DOHH2 (cell line): ENCODE results near the gene MAGOH.
A peak's percentile ranks its signal among the peaks of the same experiment; 100 is the strongest.

ENCODE experiments used
- H3F3A ChIP-seq: fragments of 200-600 bp; sonication (generic), shearing (Covaris generic); 2 replicates; pipeline ENCODE4 v1.6.0; 2016; ENCODE audit warnings: antibody characterized with exemption, mild to moderate bottlenecking; ENCODE audit not compliant: control insufficient read depth, insufficient read depth
- H3K27ac ChIP-seq: fragments of 200-600 bp; sonication (generic); 2 replicates; pipeline ENCODE4 v1.5.1; 2014; ENCODE audit warnings: low read depth, mild to moderate bottlenecking, low read length, moderate library complexity
- H3K27me3 ChIP-seq: fragments of 200-600 bp; sonication (generic); 2 replicates; pipeline ENCODE4 v1.6.1; 2014; ENCODE audit warnings: mild to moderate bottlenecking, low read length, mixed read lengths; ENCODE audit not compliant: control insufficient read depth
- H3K36me3 ChIP-seq: fragments of 200-600 bp; sonication (generic); 2 replicates; pipeline ENCODE4 v1.6.1; 2014; ENCODE audit warnings: mild to moderate bottlenecking, low read length, moderate library complexity, mixed read lengths; ENCODE audit not compliant: control insufficient read depth
- H3K4me1 ChIP-seq: fragments of 200-600 bp; sonication (generic); 2 replicates; pipeline ENCODE4 v1.6.1; 2014; ENCODE audit warnings: mild to moderate bottlenecking, low read length, mixed read lengths; ENCODE audit not compliant: control insufficient read depth
- H3K4me2 ChIP-seq: fragments of 200-600 bp; sonication (generic); 2 replicates; pipeline ENCODE4 v1.6.0; 2014; ENCODE audit warnings: mild to moderate bottlenecking, low read length, moderate library complexity
- H3K4me3 ChIP-seq: fragments of 200-600 bp; sonication (generic); 2 replicates; pipeline ENCODE4 v1.5.1; 2014; ENCODE audit warnings: mild to moderate bottlenecking, low read length, mixed read lengths
- H3K79me2 ChIP-seq: fragments of 200-600 bp; sonication (generic); 2 replicates; pipeline ENCODE4 v1.6.1; 2014; ENCODE audit warnings: mild to moderate bottlenecking, low read length, mixed read lengths; ENCODE audit not compliant: control insufficient read depth
- H3K9me2 ChIP-seq: fragments of 200-600 bp; sonication (generic); replicated peaks from 2 replicates; pipeline ENCODE4 v1.6.1; 2014; ENCODE audit warnings: mild to moderate bottlenecking, low read length, mixed read lengths; ENCODE audit not compliant: control insufficient read depth
- H3K9me3 ChIP-seq: fragments of 200-600 bp; sonication (generic); 2 replicates; pipeline ENCODE4 v1.6.1; 2014; ENCODE audit warnings: antibody characterized with exemption, low read length, mixed read lengths; ENCODE audit not compliant: control insufficient read depth, insufficient read depth
- H4K20me1 ChIP-seq: fragments of 200-600 bp; sonication (generic); 2 replicates; pipeline ENCODE4 v1.6.0; 2014; ENCODE audit warnings: low read depth, mild to moderate bottlenecking, antibody characterized with exemption, low read length, moderate library complexity; ENCODE audit not compliant: control insufficient read depth, insufficient read depth
- EZH2phosphoT487 ChIP-seq: fragments of 200-600 bp; sonication (generic); IDR thresholded peaks from 2 replicates; pipeline ENCODE4 v1.6.1; 2017; ENCODE audit warnings: borderline replicate concordance, mild to moderate bottlenecking, antibody characterized with exemption, low read length, moderate library complexity, mixed read lengths
- TF ChIP-seq, protein P1 (sequence below): fragments of 200-600 bp; sonication (generic); IDR thresholded peaks from one replicate; pipeline ENCODE4 v1.5.1; 2014; ENCODE audit warnings: antibody characterized with exemption, mild to moderate bottlenecking, low read depth, low read length; ENCODE audit not compliant: poor library complexity, severe bottlenecking

MAGOH gene

GRCh38 chr1:53198241-53198651, 40.1 kb downstream of the MAGOH start:
- Histone ChIP-seq H3K27me3 (no peaks in the 10 kb centered on the region), H3K4me2 (peak overlapping the region; percentile 86), H3K36me3 (peaks cover 39% of the 10 kb centered on the region), H3K4me3 (peak overlapping the region; percentile 87), H3K9me3 (no peaks in the 10 kb centered on the region), H3F3A (no peaks in the 10 kb centered on the region; the same call in 1 of the 2 replicates), H4K20me1 (no peaks in the 10 kb centered on the region), H3K4me1 (peaks cover 21% of the 10 kb centered on the region), H3K9me2 (no peaks in the 10 kb centered on the region), H3K27ac (no peak overlapping the region), H3K79me2 (peaks cover 21% of the 10 kb centered on the region)
- no peak for TF ChIP-seq EZH2phosphoT487
- TF ChIP-seq, protein P1, sequence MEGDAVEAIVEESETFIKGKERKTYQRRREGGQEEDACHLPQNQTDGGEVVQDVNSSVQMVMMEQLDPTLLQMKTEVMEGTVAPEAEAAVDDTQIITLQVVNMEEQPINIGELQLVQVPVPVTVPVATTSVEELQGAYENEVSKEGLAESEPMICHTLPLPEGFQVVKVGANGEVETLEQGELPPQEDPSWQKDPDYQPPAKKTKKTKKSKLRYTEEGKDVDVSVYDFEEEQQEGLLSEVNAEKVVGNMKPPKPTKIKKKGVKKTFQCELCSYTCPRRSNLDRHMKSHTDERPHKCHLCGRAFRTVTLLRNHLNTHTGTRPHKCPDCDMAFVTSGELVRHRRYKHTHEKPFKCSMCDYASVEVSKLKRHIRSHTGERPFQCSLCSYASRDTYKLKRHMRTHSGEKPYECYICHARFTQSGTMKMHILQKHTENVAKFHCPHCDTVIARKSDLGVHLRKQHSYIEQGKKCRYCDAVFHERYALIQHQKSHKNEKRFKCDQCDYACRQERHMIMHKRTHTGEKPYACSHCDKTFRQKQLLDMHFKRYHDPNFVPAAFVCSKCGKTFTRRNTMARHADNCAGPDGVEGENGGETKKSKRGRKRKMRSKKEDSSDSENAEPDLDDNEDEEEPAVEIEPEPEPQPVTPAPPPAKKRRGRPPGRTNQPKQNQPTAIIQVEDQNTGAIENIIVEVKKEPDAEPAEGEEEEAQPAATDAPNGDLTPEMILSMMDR: no peak

DNA sequence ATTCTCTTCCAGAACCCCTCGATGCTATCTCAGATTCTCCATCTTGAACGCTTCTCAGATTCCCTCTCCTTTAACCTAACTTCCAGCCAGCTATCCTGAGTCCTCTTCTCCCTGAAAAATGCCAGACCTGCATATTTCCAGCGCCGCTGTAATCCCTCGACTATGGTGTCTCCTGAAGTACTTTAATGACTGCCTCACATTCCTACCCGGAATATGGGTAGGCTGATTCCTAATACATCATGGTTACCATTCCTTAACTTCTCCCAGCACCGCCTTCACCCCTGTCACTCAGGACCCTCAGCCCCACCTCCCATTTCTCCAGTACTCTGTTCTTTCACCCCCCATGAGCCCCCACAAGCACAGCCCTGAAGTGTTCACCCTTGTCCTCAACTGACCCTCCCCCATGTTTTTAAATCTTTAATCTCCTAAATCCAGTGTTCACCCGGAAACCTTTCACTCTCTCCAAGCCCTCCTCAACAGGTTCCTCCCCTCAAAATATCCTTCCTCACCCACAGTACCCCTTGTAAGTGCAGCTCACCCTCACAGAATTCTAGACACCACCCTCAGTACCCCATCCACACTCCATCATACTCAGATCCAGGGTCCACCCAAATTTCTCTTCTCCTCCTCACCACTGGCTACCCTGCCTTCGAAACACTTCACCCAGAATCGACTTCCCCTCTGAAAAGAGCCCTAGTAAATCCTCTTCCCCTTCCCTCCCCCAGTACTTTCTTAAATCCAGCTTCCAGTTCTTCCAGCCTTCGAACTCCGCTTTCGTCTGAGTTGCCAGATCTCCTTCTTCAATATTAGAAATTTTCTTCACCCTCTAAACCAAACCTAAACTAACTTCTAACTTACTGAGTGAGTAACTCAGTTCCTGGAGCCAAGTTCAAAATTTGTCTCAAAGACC, 40.8 kb downstream of the MAGOH start:
- no peaks in the 10 kb centered on the region for H3K9me3 ChIP-seq
- H3K4me2 ChIP-seq: peak overlapping the region; percentile 86
- peaks cover 21% of the 10 kb centered on the region for H3K4me1 ChIP-seq
- H3K36me3 ChIP-seq: peaks cover 32% of the 10 kb centered on the region
- no peaks in the 10 kb centered on the region for H3K27me3 ChIP-seq
- H3F3A ChIP-seq: no peaks in the 10 kb centered on the region; the same call in 1 of the 2 replicates
- H3K27ac ChIP-seq: peak overlapping the region; percentile 64
- H4K20me1 ChIP-seq: no peaks in the 10 kb centered on the region
- no peaks in the 10 kb centered on the region for H3K9me2 ChIP-seq
- H3K4me3 ChIP-seq: peak overlapping the region; percentile 87
- H3K79me2 ChIP-seq: peaks cover 21% of the 10 kb centered on the region
- no peak for TF ChIP-seq EZH2phosphoT487
- TF ChIP-seq, protein P1: no peak

- Histone ChIP-seq H3K9me3 (no peaks in the 10 kb centered on the region), H3K4me2 (peak within 1 kb of the TSS; percentile 86), H3K27ac (peak within 1 kb of the TSS; percentile 64), H4K20me1 (no peaks in the 10 kb centered on the region), H3K4me3 (peak within 1 kb of the TSS; percentile 87), H3K36me3 (peaks cover 24% of the 10 kb centered on the region), H3K4me1 (peaks cover 21% of the 10 kb centered on the region), H3K79me2 (peaks cover 21% of the 10 kb centered on the region), H3K9me2 (no peaks in the 10 kb centered on the region), H3F3A (no peaks in the 10 kb centered on the region; the same call in 1 of the 2 replicates), H3K27me3 (no peaks in the 10 kb centered on the region)
- no peak for TF ChIP-seq EZH2phosphoT487
- TF ChIP-seq, protein P1: no peak
These were observed 41.6 kb downstream of the MAGOH start, which contains the start of gene CPT2 for GRCh38 chr1:53196485-53197290. Gene CPT2 (plus strand): TSS chr1:53196824. CDS start chr1:53196944, 120 bp downstream.
